SU-DHL-6 (cell line): Measurements from ENCODE around the gene ST3GAL4.

Experiments used
- H2AFZ ChIP-seq: fragments of 200-600 bp; sonication (generic); 2 replicates; pipeline ENCODE4 v1.6.1; 2014; ENCODE audit warnings: low read depth, mild to moderate bottlenecking, moderate library complexity, mixed read lengths, antibody characterized with exemption, low read length; ENCODE audit not compliant: severe bottlenecking
- H3F3A ChIP-seq: fragments of 200-600 bp; shearing (Covaris generic); 2 replicates; pipeline ENCODE4 v1.6.0; 2016; ENCODE audit warnings: antibody characterized with exemption, mild to moderate bottlenecking; ENCODE audit not compliant: insufficient read depth
- H3K27ac ChIP-seq: fragments of 200-600 bp; sonication (generic); 2 replicates; pipeline ENCODE4 v1.5.1; 2016; ENCODE audit warnings: low read depth, mild to moderate bottlenecking, low read length, moderate library complexity, mixed read lengths
- H3K27me3 ChIP-seq: fragments of 200-600 bp; sonication (generic), shearing (Covaris generic); 2 replicates; pipeline ENCODE4 v1.6.0; 2014; ENCODE audit warnings: mild to moderate bottlenecking, low read length
- H3K36me3 ChIP-seq: fragments of 200-600 bp; sonication (generic); 2 replicates; pipeline ENCODE4 v1.6.1; 2014; ENCODE audit warnings: mild to moderate bottlenecking, low read length, mixed read lengths
- H3K4me2 ChIP-seq: fragments of 300-600, 200-600 bp; shearing (Covaris generic), sonication (generic); 2 replicates; pipeline ENCODE4 v1.6.0; 2014; ENCODE audit warnings: low read length, low read depth, mild to moderate bottlenecking; ENCODE audit not compliant: poor library complexity, severe bottlenecking
- H3K4me3 ChIP-seq: fragments of 200-600 bp; sonication (generic); 2 replicates; pipeline ENCODE4 v1.5.1; 2014; ENCODE audit warnings: antibody characterized with exemption, low read length, mild to moderate bottlenecking, mixed read lengths; ENCODE audit not compliant: insufficient read depth, poor library complexity, severe bottlenecking
- H3K79me2 ChIP-seq: fragments of 200-600 bp; sonication (generic); 2 replicates; pipeline ENCODE4 v1.6.1; 2014; ENCODE audit warnings: mild to moderate bottlenecking, low read length, moderate library complexity; ENCODE audit not compliant: insufficient read depth
- H3K9ac ChIP-seq: fragments of 200-600 bp; sonication (generic); 2 replicates; pipeline ENCODE4 v1.7.0; 2014; ENCODE audit warnings: mild to moderate bottlenecking, low read length
- H3K9me2 ChIP-seq: fragments of 200-600 bp; sonication (generic); replicated peaks from 2 replicates; pipeline ENCODE4 v1.6.1; 2014; ENCODE audit warnings: low read length; ENCODE audit not compliant: insufficient read depth
- H3K9me3 ChIP-seq: fragments of 200-600 bp; sonication (generic); 2 replicates; pipeline ENCODE4 v1.6.1; 2014; ENCODE audit warnings: low read length, mixed read lengths; ENCODE audit not compliant: insufficient read depth
- H4K20me1 ChIP-seq: fragments of 200-600 bp; sonication (generic); 2 replicates; pipeline ENCODE4 v1.6.1; 2014; ENCODE audit warnings: low read depth, mild to moderate bottlenecking, antibody characterized with exemption, low read length, moderate library complexity, mixed read lengths
- CTCF ChIP-seq: fragments of 200-600 bp; sonication (generic); IDR thresholded peaks from one replicate; pipeline ENCODE4 v1.5.1; 2017; ENCODE audit warnings: antibody characterized with exemption, mild to moderate bottlenecking, low read length, moderate library complexity; ENCODE audit not compliant: insufficient read depth, poor library complexity, severe bottlenecking
- EZH2phosphoT487 ChIP-seq: fragments of 200-600 bp; sonication (generic), shearing (Covaris generic); conservative IDR thresholded peaks from 2 replicates; pipeline ENCODE4 v1.6.1; 2018; ENCODE audit warnings: mild to moderate bottlenecking, antibody characterized with exemption, low read length, moderate library complexity, mixed read lengths

Gene ST3GAL4

GRCh38 chr11:126456783-126457542 is 101.5 kb downstream of the ST3GAL4 start:
- no peaks in the 10 kb centered on the region for H3K36me3 ChIP-seq
- no peak overlapping the region for H3K4me2 ChIP-seq
- H3K4me3 ChIP-seq, result no peak overlapping the region
- no peaks in the 10 kb centered on the region for H4K20me1 ChIP-seq
- no peaks in the 10 kb centered on the region for H3K9me3 ChIP-seq
- no peak overlapping the region for H3K9ac ChIP-seq
- H3F3A ChIP-seq, result no peaks in the 10 kb centered on the region
- TF ChIP-seq CTCF (no peak), EZH2phosphoT487 (no peak)
- H3K27me3 ChIP-seq, result no peaks in the 10 kb centered on the region
- no peaks in the 10 kb centered on the region for H3K79me2 ChIP-seq
- H2AFZ ChIP-seq, result no peak overlapping the region
- H3K27ac ChIP-seq, result no peak overlapping the region
- H3K9me2 ChIP-seq, result no peaks in the 10 kb centered on the region

GRCh38 chr11:126457817-126458216 is 102.3 kb downstream of the ST3GAL4 start:
- H3K4me2 ChIP-seq, result no peak overlapping the region
- no peaks in the 10 kb centered on the region for H4K20me1 ChIP-seq
- H3K79me2 ChIP-seq, result no peaks in the 10 kb centered on the region
- no peaks in the 10 kb centered on the region for H3K9me2 ChIP-seq
- no peak overlapping the region for H3K4me3 ChIP-seq
- H3K36me3 ChIP-seq, result no peaks in the 10 kb centered on the region
- no peaks in the 10 kb centered on the region for H3K9me3 ChIP-seq
- TF ChIP-seq CTCF (no peak), EZH2phosphoT487 (no peak)
- no peak overlapping the region for H3K27ac ChIP-seq
- H2AFZ ChIP-seq, result no peak overlapping the region
- no peaks in the 10 kb centered on the region for H3K27me3 ChIP-seq
- H3F3A ChIP-seq, result no peaks in the 10 kb centered on the region
- H3K9ac ChIP-seq, result no peak overlapping the region

- Histone ChIP-seq H3K9me3 (no peaks in the 10 kb centered on the region), H3K36me3 (no peaks in the 10 kb centered on the region), H4K20me1 (no peaks in the 10 kb centered on the region), H3K9me2 (no peaks in the 10 kb centered on the region), H3K4me2 (no peak overlapping the region), H3K79me2 (no peaks in the 10 kb centered on the region), H3K4me3 (no peak overlapping the region), H3K27me3 (no peaks in the 10 kb centered on the region), H3K9ac (no peak overlapping the region), H3K27ac (no peak overlapping the region), H3F3A (no peaks in the 10 kb centered on the region), H2AFZ (no peak overlapping the region)
- TF ChIP-seq EZH2phosphoT487 (no peak), CTCF (no peak)
Measured at GRCh38 chr11:126459691-126460281, 104.3 kb downstream of the ST3GAL4 start.
